Hematopoietic multipotent progenitor cell (in vitro differentiated cells): ENCODE measurements around the gene DLG1. TPM values are rescaled to one million over a fixed set of nuclear protein-coding genes. Genes with fewer than 3 reads are reported as not detected.

Source experiments
- DNase-seq, 3 donors: peaks; one replicate each; pipeline ENCODE4 v3.0.0-alpha.2; 2011 to 2015; ENCODE audit warnings: low read depth in 2 of 3, low spot score in 2 of 3
- total RNA-seq: library from RNA; depleted of rRNA; stranded (reverse); fragments of >200 nt; gene quantifications from one replicate; pipeline ENCODE4 v1.2.3, GENCODE V29; 2012

Gene DLG1
- total RNA-seq, 1 donor = 19.7 TPM

DNA sequence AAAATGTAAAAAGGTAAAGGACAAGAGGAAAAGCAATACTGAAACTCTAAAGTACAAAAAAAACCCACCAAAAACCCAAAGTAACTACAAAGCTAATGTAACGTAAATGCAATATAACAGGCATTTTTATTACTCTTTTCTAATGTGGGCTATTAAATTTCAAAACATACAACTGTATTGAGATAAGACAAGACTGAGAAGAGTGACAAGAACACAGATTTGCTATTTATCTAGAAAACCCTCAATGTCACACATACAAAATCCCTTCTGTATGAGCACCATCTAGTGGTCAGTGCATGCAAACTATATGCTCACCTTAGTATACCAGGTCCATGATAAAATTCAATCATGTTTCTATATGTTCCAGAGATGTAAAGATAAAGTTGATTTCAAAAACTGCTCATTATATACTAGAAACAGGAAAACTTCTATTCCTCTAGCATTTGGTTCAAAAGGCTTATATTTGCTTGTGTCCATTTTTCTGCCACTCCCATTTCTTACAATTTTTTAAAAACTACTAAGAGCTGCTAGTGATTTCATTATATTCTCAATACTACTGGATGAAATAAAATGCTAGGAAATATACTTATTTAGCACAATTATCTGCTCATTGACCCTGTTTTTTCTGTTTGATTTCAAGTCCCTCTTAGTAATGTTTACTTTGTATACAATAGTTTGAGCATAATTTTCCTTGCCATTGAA, 111.4 kb downstream of the DLG1 start:
- peak; percentile 4 to 80 (median 50) for DNase-seq

- no peak for DNase-seq
Observed at GRCh38 chr3:197183582-197183981, 114.8 kb downstream of the DLG1 start.

- DNase-seq = no peak
Observed at GRCh38 chr3:197181741-197182140, 116.7 kb downstream of the DLG1 start.

DNA sequence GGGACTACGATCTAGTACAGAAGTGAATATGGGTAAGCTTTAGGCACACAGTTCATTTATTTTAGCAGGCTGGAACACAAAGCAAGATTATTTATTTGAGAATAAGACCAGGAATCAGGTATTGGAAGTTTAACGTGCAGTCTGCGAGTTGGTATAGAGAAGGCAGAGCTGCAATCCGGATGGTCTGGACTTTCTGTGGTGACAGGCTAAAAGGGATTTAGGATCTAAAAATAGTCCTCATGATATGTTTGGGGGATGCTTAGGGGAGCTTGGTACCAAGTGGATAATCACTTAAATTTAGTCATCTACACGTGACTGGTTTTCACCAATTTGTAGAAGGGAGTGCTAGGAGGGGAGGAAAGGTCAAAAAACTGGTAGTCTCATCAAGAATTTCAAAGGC, 119.4 kb downstream of the DLG1 start:
- DNase-seq = no peak

DNA sequence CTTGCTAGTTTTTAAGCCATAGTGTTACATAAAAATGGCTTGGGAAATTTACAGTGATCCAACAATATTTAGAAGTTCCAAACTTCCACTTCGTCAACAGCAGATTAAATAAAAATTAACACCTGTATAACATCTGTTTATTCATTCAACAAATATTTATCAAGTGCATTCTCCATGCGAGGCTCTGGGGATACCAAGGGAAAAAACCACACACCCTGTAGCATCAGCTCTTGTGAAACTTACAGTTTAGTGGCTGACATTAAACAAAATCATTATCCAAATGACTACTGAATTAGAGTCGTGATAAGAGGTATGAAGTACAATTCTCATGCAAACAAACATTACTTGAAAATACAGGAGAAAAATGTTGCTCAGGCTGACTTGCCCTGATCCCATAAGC, 122.9 kb downstream of the DLG1 start:
- no peak for DNase-seq

DNA sequence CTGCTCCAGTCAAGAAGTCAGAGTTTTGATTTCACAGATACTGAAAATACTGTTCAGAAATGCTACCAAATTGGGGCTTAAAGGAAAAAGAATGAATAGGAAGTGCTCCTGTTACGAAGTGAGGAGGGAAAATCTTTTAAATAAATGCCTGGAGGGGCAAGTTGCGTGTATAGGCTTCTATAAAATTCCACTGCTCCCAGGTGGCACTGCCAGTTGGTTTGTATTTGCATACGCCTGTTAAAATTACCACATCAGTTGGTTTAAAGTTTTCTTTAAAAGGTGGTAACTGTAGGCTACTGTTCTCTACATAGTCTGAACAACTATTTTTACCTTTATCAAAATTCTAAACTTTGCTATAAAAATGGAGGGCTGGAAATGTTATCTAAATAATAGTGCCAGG, 123.5 kb downstream of the DLG1 start:
- DNase-seq = no peak

DNA sequence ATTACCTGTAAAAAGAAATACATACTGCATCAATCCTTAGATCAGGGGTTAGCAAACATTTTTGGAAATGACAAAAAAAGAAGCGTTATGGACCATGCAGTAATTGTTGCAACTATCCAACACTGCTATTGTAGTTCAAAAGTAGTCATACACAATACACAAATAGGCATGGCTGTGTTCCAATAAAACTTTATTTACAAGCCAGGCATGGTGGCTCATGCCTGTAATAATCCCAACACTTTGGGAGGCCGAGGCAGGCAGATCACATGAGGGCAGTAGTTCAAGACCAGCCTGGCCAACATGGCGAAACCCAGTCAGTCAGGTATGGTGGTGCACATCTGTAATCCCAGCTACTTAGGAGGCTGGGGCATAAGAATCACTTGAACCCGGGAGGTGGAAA, 124.8 kb downstream of the DLG1 start:
- no peak for DNase-seq

DNA sequence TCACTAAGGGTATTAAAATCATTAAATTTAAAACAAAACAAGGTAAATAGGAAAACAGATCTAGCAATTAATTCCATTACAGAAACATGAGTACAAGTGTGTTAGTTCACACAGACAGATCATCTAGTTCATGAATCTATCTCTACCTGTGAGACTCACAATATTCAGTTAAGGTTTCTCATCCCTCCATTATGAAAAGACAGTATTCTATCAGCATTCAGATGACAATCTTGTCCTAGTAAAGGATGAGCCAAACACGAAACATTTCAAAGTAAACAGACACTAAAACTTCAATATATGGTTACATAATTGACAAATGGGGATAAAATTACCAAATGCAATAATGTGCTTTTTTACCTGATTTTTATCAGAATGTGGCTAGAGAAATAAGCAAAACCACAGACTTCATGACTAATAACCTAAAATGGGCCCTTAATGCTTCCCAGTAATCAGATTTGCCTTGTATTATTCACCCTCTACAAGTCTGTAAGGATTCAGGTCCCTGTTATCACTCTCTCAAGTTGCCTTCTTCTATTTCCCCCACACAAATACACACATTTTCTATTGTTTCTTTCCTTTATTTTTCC, 126.8 kb downstream of the DLG1 start:
- no peak for DNase-seq

DNA sequence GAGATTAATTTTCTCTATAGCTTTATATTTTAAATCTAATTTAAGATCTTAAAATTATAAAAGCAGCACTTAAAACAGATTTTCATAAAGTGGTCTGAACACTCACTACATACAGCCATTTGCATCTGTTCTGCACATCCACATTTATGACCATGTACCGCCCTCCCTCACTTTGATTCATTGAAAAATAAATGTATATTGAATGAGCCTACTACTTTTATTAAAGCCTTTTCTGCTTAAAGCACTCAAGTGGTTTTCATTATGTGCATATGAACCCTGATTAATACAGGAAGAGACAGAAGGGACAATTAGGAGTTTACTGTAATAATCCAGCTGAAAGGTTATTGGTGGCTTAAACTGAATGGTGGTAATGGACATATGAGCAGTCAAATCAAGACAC, 129.4 kb downstream of the DLG1 start:
- no peak for DNase-seq

DNA sequence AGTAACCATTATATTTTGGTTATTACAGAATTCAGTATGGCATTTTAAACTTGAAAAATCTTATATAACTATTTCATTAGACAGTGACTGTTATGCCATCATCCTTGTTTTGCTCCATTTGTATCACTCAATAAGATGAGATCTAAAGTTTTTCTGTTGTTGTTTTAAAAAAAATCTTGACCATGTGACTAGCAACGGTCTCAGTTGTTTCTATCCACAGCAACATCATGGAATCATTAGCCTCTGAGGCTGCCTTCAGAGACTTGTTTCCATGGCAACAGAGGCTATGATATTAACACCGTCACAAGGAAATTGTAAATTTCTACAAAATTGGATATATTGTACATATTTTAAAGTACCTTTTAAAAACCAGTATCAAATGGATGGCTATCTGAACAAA, 129.8 kb downstream of the DLG1 start:
- peak in 1 of 3 donors; percentile 70 for DNase-seq

DNA sequence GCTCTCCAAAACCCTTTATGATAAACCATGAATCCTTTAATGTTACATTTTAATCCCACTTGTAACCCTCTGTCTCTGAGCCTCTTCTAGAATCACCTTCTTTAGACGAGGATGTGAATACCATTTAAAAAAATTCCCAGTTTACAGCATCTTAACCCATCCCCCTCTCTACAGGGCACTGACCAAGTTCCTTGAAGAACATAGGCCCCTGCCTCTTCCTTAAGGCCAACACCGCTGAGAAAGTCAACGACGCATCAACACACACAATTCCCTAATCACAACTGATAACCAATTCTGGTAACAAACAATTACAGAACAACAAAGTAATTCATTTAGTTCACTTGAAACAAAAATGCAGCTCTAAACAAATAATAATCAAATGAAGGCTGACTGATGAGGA, 130.3 kb downstream of the DLG1 start:
- no peak for DNase-seq

- DNase-seq = no peak
Observed at GRCh38 chr3:197167549-197167948, 130.9 kb downstream of the DLG1 start.

GRCh38 chr3:197165890-197166289, 132.5 kb downstream of the DLG1 start:
- DNase-seq = no peak

DNA sequence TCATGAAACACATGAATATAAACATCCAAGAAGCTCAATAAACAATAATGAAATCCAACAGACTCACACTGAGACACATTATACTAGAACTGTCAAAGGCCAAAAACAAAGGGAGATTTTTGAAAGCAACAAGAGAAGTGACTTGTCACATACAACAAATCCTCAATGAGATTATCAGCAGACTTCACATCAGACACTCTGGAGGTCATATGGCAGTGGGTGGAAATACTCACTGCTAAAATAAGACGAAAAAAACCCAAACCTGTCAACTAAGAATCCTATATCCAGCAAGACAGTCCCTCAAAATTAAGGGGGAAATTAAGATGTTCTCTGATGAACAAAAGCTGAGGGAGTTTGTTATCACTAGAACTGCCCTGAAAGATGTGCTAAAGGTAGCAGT, 143.4 kb downstream of the DLG1 start:
- DNase-seq = peak in 2 of 3 donors; percentile 22 to 57

- no peak for DNase-seq
Observed at GRCh38 chr3:197151580-197151979, 146.8 kb downstream of the DLG1 start.

DNA sequence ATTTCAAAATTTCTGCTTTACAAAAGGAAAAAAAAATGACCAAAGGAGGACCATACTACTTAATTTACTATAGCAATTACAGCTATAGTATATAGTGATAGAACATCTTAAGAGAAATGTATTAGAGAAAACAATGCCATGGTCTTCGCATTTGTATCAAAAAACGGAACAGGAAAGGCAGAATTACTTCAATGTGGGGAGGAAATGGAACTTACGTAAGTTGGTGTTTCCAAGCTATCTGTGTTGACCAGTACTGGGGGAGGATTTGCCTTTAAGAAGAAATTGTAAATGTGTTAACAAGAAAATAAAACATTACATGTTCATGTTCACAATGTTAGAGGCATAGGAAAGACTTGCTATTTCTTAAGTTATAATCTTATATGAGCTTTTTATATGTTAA, 148.9 kb downstream of the DLG1 start:
- peak in 1 of 3 donors; percentile 23 for DNase-seq

DNA sequence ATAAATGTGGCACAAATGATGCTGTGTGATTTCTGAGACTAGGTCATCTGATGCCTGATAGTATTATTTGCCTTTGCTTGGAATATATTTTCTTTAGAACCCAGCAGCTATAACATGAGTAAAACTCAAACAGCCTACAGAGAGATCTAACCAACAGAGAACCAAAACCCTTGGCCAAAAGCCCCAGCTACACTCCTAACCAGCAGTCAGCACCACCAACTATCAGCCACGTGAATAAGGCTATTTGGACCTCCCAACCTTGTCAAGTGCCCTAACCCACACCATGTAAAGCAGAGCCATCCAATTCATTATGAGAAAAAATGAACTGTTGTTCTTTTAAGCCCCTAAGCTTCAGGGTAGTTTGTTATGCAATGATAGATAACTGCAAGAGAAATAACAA, 154.2 kb downstream of the DLG1 start:
- DNase-seq = no peak

GRCh38 chr3:197139586-197139985, 158.8 kb downstream of the DLG1 start:
- DNase-seq = no peak

- DNase-seq = peak in 2 of 3 donors; percentile 3 to 28
Observed at GRCh38 chr3:197137751-197138150, 160.7 kb downstream of the DLG1 start.

GRCh38 chr3:197136744-197137143, 161.7 kb downstream of the DLG1 start:
- no peak for DNase-seq

DNA sequence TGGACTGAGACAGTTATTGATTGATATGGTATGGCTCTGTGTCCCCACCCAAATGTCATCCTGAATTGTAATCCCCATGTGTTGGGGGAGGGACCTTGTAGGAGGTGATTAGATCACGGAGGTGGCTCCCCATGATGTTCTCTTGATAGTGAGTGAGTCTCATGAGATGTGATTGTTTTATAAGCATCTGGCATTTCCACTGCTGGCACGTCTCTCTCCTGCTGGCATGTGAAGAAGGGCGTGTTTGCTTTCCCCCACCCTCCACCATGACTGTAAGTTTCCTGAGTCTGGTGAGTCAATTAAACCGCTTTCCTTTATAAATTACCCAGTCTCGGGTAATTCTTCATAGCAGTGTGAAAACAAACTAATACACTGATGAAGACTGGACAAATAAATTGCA, 163.2 kb downstream of the DLG1 start:
- DNase-seq = no peak

GRCh38 chr3:197132916-197133530, 165.4 kb downstream of the DLG1 start:
- DNase-seq = no peak
